DMS79 (cell line): ENCODE results near the gene FAM168A.
"Not testable (repeated sequence)": the region's sequence is repeated elsewhere in the genome, so short reads cannot be mapped to it uniquely, and the experiment has no call there.

Experiments used
- DNase-seq: peaks from one replicate; lab custom pipeline; 2025; lab: John Stamatoyannopoulos, UW

The FAM168A gene

GRCh38 chr11:73518195-73518594 lies 79.7 kb downstream of the FAM168A start:
- DNase-seq = no peak

GRCh38 chr11:73516080-73516479 lies 81.8 kb downstream of the FAM168A start:
- no peak for DNase-seq

DNA sequence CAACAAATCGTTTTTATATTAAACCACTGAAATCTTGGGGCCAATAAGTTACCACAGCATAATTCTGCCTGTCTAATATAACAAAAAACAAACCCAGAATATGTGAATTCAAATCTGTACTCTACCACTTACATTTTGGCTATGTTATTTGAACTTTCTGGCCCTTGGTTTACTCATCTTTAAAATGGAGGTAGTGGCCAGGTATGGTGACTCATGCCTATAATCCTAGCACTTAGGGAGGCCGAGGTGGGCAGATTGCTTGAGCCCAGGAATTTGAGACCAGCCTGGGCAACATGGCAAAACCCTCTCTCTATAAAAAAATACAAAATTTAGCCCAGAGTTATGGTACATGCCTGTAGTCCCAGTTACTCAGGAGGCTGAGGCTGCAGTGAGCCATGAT lies 84.2 kb downstream of the FAM168A start:
- no peak for DNase-seq

- no peak for DNase-seq
Observed at GRCh38 chr11:73510877-73511276, 87.0 kb downstream of the FAM168A start.

DNA sequence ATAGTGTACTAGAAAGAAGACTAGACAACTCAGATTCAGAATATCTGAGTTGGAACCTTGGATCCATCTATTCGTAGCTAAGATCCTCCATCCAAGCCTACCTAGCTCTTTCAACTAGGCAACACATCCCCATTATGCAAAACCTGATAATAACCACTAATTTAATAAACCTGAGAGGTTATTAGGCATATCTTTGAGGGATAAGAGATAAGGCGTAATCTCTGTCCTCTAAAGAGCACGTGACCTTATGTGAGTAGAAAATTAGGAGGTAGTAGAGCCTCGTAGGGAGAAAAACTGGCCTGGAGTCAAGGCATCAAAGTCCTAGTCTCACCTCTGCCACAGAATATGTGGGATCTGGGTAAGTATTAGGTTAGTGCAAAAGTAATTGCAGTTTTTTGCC lies 87.8 kb downstream of the FAM168A start:
- no peak for DNase-seq

DNA sequence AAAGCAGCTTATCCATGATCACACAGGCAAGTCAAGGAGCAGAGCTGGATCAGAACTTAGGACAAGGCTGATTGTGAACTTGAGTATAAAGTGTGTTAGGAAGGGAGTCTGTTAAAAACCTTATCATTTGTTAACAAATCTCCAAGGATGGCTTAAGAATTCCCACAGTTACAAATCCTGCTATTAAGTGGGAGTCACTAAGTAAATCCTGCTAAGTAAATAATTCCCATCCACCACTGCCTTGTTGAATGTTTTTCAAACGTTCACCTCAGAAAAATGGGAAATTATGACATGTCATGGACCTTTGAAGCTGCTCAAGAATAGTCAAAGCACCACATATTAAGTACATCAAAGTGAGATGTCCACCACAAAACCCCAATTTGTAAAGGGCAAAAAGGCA lies 88.7 kb downstream of the FAM168A start:
- no peak for DNase-seq

- no peak for DNase-seq
Observed at GRCh38 chr11:73508243-73509176, 89.4 kb downstream of the FAM168A start.

- DNase-seq = no peak
Observed at GRCh38 chr11:73507086-73507485, 90.8 kb downstream of the FAM168A start.

DNA sequence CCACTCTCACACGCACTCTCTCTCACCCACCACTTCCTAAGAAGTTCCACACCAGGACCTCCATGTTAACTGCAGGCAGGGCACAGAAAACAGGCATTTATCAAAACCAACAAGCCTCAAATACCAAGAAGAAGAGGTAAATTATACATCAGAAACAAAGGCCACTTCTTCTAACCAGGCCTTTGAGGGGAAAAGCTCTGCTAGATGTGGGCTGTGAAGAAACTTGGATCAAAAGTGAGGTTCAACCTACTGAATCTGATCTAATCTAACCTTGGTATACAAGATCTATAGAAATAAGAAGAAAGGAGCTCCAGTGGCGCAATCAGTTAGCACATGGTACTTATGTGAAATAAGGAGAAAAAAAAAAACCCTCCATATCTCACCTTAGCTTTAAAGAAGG lies 91.9 kb downstream of the FAM168A start:
- DNase-seq = no peak

- DNase-seq = no peak
Observed at GRCh38 chr11:73498343-73498742, 99.6 kb downstream of the FAM168A start.

DNA sequence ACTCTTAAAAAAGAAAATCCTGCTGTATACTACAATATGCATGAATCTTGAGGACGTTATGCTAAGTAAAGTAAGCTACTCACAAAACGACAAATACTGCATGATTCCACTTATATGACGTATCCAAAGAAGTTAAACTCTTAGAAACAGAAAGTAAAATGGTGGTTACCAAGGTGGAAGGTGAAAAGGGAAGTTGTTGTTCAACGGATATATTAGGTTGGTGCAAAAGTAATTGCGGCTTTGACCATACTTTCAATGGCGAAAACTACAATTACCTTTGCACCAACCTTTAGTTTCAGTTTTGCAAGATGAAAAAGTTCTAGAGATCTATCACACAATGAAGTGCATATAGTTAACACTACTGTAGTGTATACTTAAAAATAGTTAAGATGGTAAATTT lies 101.8 kb downstream of the FAM168A start:
- no peak for DNase-seq

GRCh38 chr11:73495731-73496130 lies 102.2 kb downstream of the FAM168A start:
- DNase-seq = no peak

- no peak for DNase-seq
Observed at GRCh38 chr11:73493956-73494598, 103.8 kb downstream of the FAM168A start.

DNA sequence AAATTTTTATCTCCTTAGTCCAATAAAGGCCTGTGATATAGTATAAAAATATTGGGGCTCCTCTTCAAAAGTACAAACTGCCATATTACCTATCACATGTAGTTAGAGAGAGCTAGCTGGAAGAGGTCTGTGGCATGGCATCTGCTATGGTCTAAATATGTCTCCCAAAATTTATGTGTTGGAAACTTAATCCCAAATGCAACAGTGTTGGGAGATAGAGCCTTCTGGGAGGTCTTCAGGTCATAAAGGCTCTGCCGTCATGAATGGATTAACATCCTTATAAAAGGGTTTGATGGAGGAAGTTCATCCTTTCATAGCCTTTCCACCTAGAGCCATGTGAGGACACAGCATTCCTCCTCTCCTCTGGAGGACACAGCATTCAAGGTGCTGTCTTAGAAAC lies 116.3 kb downstream of the FAM168A start:
- no peak for DNase-seq

- DNase-seq = no peak
Observed at GRCh38 chr11:73480677-73481076, 117.2 kb downstream of the FAM168A start.

GRCh38 chr11:73478737-73479347 lies 119.1 kb downstream of the FAM168A start:
- DNase-seq = no peak

DNA sequence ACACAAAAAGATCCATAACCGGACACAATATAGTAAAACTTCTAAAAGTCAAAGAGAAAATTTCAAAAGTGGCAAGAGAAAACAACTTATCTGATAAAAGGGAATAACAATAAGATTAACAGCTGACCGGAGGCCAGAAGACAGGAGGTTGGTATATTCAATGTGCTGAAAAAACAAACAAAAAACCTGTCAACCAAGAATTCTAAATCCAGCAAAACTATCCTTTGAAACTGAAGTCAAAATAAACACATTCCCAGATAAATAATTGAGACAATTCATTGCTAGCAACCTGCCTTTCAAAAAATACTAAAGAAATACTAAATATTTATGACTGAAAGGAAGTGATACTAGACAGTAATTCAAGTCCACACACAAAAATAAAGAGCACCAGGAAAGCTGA lies 120.4 kb downstream of the FAM168A start:
- DNase-seq = no peak

GRCh38 chr11:73475549-73476095 lies 122.3 kb downstream of the FAM168A start:
- DNase-seq = no peak

DNA sequence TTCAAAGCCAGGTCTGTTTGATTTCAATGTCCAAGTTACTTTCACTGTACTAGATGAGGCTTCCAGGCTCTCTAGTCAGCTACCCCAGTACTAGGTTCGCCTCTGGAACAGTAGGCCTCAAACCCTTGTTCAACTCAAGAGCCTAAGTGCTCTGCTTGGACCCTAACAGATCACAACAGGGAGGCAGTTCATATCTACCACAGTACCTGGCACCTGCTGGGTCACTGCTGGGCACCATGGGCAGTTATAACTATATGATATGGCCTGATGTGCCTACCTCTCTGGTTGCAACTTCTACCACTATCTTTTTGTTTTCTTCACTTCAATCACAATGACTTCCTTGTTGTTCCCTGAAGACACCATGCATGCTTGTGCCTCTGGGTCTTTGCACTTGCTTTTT lies 124.7 kb downstream of the FAM168A start:
- DNase-seq = no peak

DNA sequence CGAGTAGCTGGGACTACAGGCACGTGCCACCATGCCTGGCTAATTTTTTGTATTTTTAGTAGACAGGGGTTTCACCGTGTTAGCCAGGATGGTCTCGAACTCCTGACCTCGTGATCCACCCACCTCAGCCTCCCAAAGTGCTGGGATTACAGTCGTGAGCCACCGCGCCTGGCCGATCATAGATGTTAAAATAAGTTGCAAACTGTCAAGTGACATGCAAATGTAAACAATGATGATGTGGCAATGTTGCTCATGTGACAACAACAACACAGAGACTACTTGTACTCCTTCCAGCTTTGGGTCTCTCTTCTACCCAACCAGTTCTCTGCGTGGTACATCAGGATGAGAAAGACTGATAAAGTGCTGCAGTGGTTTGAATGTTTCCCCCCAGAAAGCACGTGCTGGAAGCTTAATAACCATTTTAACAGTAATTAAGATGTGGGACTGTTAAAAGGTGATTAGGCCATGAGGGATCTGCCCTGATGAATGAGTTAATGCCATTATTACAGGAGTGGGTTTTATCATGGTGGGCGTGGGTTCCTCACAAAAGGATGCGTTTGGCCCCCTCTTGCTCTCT lies 127.8 kb downstream of the FAM168A start:
- DNase-seq = not testable (repeated sequence)

DNA sequence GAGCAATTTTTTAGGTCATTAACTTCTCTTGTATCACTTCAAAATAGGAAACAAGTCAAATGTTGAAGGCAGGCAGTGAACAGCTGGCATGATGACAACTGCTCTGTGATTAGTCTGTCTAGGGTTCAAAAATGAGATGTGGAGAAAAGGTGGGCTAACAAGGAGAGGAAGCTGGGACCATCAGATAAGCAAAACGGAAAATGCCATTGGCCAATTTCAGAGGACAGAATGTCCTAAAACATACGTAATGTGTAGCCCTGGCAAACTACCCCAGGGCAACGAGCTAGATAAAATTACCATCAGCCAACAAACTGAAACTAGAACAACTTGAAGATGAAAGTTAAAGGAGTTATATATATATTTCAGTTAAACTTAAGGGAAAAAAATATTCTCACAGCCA lies 128.5 kb downstream of the FAM168A start:
- DNase-seq = no peak

GRCh38 chr11:73468590-73469161 lies 129.2 kb downstream of the FAM168A start:
- DNase-seq = no peak
